Trophoblast cell (in vitro differentiated cells and primary cell): ENCODE data around the gene ESYT1.

Source experiments
- DNase-seq, 2 donors: peaks; one replicate each; pipeline ENCODE4 v3.0.0-alpha.2; 2016
- H2AFZ ChIP-seq: 2 replicates; pipeline ENCODE4 v1.6.1; 2013; ENCODE audit warnings: low read length, moderate library complexity, mild to moderate bottlenecking; ENCODE audit not compliant: insufficient read depth, poor library complexity
- H2AK5ac ChIP-seq: 2 replicates; pipeline ENCODE4 v1.6.1; 2013; ENCODE audit warnings: mild to moderate bottlenecking, low read length
- H2BK120ac ChIP-seq: 2 replicates; pipeline ENCODE4 v1.6.1; 2013; ENCODE audit warnings: low read length, mild to moderate bottlenecking, moderate library complexity; ENCODE audit not compliant: insufficient read depth, poor library complexity
- H2BK12ac ChIP-seq: 2 replicates; pipeline ENCODE4 v1.6.1; 2013; ENCODE audit warnings: mild to moderate bottlenecking, low read length, moderate library complexity
- H2BK5ac ChIP-seq: 2 replicates; pipeline ENCODE4 v1.6.1; 2013; ENCODE audit warnings: low read length, low read depth, moderate library complexity, mild to moderate bottlenecking; ENCODE audit not compliant: poor library complexity
- H3K14ac ChIP-seq: 2 replicates; pipeline ENCODE4 v1.6.1; 2013; ENCODE audit warnings: mild to moderate bottlenecking, low read length
- H3K18ac ChIP-seq: 2 replicates; pipeline ENCODE4 v1.6.1; 2013; ENCODE audit warnings: mild to moderate bottlenecking, low read length
- H3K23ac ChIP-seq: 2 replicates; pipeline ENCODE4 v1.6.1; 2013; ENCODE audit warnings: low read length
- H3K27ac ChIP-seq: 2 replicates; pipeline ENCODE4 v1.5.1; 2013; ENCODE audit warnings: low read depth, mild to moderate bottlenecking, inconsistent platforms, low read length, moderate library complexity
- H3K27me3 ChIP-seq: 2 replicates; pipeline ENCODE4 v1.6.1; 2013; ENCODE audit warnings: inconsistent platforms, mild to moderate bottlenecking, low read length, moderate library complexity; ENCODE audit not compliant: insufficient read depth
- H3K36me3 ChIP-seq, 2 experiments: 1 replicate in 1 of 2; 2 replicates in 1 of 2; pipeline ENCODE4 v1.6.1; 2013; ENCODE audit warnings: low read length in 2 of 2, mild to moderate bottlenecking in 2 of 2, moderate library complexity in 1 of 2; ENCODE audit not compliant: insufficient read depth in 2 of 2, control insufficient read depth in 1 of 2
- H3K4ac ChIP-seq: 2 replicates; pipeline ENCODE4 v1.6.1; 2013; ENCODE audit warnings: low read depth, mild to moderate bottlenecking, low read length, moderate library complexity
- H3K4me1 ChIP-seq, 2 experiments: 1 replicate in 1 of 2; 2 replicates in 1 of 2; pipeline ENCODE4 v1.6.1; 2013; ENCODE audit warnings: low read length in 2 of 2, mild to moderate bottlenecking in 2 of 2, moderate library complexity in 1 of 2; ENCODE audit not compliant: insufficient read depth in 2 of 2, control insufficient read depth in 1 of 2
- H3K4me2 ChIP-seq: 2 replicates; pipeline ENCODE4 v1.6.1; 2013; ENCODE audit warnings: inconsistent platforms, mild to moderate bottlenecking, low read length, moderate library complexity
- H3K4me3 ChIP-seq: 2 replicates; pipeline ENCODE4 v1.5.1; 2013; ENCODE audit warnings: mild to moderate bottlenecking, low read depth, low read length, inconsistent platforms
- H3K79me1 ChIP-seq: one replicate; pipeline ENCODE4 v1.6.1; 2013; ENCODE audit warnings: low read length
- H3K79me2 ChIP-seq: 2 replicates; pipeline ENCODE4 v1.6.1; 2013; ENCODE audit warnings: low read length, mild to moderate bottlenecking; ENCODE audit not compliant: control insufficient read depth, insufficient read depth, poor library complexity
- H3K9ac ChIP-seq: 2 replicates; pipeline ENCODE4 v1.6.1; 2013; ENCODE audit warnings: mild to moderate bottlenecking, low read length
- H3K9me3 ChIP-seq: 2 replicates; pipeline ENCODE4 v1.6.1; 2013; ENCODE audit warnings: low read depth, mild to moderate bottlenecking, control low read depth, inconsistent platforms, low read length; ENCODE audit not compliant: insufficient read depth
- H4K12ac ChIP-seq: 2 replicates; pipeline ENCODE4 v1.6.1; 2013; ENCODE audit warnings: low read depth, mild to moderate bottlenecking, low read length, moderate library complexity
- H4K8ac ChIP-seq: 2 replicates; pipeline ENCODE4 v1.6.1; 2013; ENCODE audit warnings: low read depth, mild to moderate bottlenecking, low read length, moderate library complexity
- H4K91ac ChIP-seq: one replicate; pipeline ENCODE4 v1.6.1; 2013; ENCODE audit warnings: low read depth, mild to moderate bottlenecking, low read length, moderate library complexity
- WGBS: extraction: QIAGEN DNeasy Blood & Tissue Kit; methylation state at CpG from one replicate; pipeline ENCODE4 v1.1.7; 2013; ENCODE audit warnings: missing lambda C conversion rate; ENCODE audit not compliant: insufficient read length, insufficient coverage; ENCODE audit errors: extremely low coverage; 5-methylcytosine and 5-hydroxymethylcytosine counted together

ESYT1 gene

GRCh38 chr12:56160894-56161689 lies 33.0 kb downstream of the ESYT1 start:
- Histone ChIP-seq H3K9me3 (peaks cover 4% of the 10 kb centered on the region), H2BK5ac (no peak overlapping the region), H3K4me2 (peak overlapping the region; percentile 83), H2BK12ac (no peak overlapping the region), H3K36me3 (peaks cover 51 to 60% of the 10 kb centered on the region in 2 experiments), H3K4me3 (peak overlapping the region; percentile 56), H3K14ac (no peak overlapping the region), H3K18ac (no peak overlapping the region), H3K4ac (peak overlapping the region; percentile 2), H3K79me1 (peaks cover 15% of the 10 kb centered on the region), H2BK120ac (no peak overlapping the region), H3K9ac (peak overlapping the region; percentile 26), H3K4me1 (peaks cover 23 to 24% of the 10 kb centered on the region in 2 experiments), H3K79me2 (peaks cover 19% of the 10 kb centered on the region), H3K23ac (peak overlapping the region; percentile 31), H4K12ac (no peak overlapping the region), H2AFZ (no peak overlapping the region), H4K8ac (no peak overlapping the region), H3K27me3 (no peaks in the 10 kb centered on the region), H3K27ac (peak overlapping the region; percentile 14), H2AK5ac (no peak overlapping the region), H4K91ac (no peak overlapping the region)
- no CpG with 5 or more reads among the region's 11 CpGs for WGBS
- no peak for DNase-seq

DNA sequence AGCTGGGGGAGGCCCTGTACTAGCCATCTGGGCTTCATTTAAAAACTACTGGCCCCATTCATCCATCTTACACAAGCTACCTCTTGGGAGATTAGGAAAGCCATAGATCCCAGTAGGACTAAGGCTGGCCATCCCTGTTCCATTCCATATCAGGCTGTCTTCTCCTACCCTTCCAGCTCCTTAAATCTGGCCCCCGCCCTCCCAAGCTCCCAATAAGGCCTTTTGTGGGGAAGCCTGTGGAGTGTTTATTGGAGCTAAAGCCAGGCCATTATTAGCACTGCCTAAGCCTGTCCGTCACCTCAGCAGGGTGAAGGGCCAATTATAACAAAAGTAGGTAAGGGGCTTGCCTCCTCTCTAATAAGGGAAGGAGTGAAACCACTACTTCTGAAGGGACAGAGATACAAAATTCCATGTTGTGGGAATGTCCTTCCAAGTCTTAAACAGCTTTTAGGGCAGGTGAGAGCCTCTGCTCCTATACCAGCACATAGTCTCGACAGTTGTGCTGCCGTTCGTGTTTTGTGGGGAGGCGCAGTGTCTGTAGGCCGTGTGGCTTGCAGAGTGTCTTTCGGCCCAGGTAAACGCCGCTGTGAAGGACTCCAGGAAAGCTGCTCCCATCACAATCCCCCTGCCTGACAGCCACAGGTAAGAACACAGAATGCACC lies 33.8 kb downstream of the ESYT1 start:
- no peaks in the 10 kb centered on the region for H3K27me3 ChIP-seq
- H3K23ac ChIP-seq, result no peak overlapping the region
- H3K79me2 ChIP-seq, result peaks cover 19% of the 10 kb centered on the region
- no peak overlapping the region for H4K8ac ChIP-seq
- no peak overlapping the region for H4K91ac ChIP-seq
- peaks cover 4% of the 10 kb centered on the region for H3K9me3 ChIP-seq
- no peak overlapping the region for H3K4me3 ChIP-seq
- H2BK5ac ChIP-seq, result no peak overlapping the region
- H2AFZ ChIP-seq, result no peak overlapping the region
- no peak overlapping the region for H3K18ac ChIP-seq
- no peak overlapping the region for H3K4ac ChIP-seq
- H3K4me2 ChIP-seq, result peak overlapping the region; percentile 83
- H4K12ac ChIP-seq, result no peak overlapping the region
- H2AK5ac ChIP-seq, result no peak overlapping the region
- H2BK12ac ChIP-seq, result no peak overlapping the region
- WGBS, result no CpG with 5 or more reads among the region's 10 CpGs
- no peak overlapping the region for H3K14ac ChIP-seq
- H3K36me3 ChIP-seq, result peaks cover 57 to 60% of the 10 kb centered on the region in 2 experiments
- DNase-seq, result peak in 1 of 2 donors; percentile 48
- no peak overlapping the region for H2BK120ac ChIP-seq
- no peak overlapping the region for H3K9ac ChIP-seq
- no peak overlapping the region for H3K27ac ChIP-seq
- H3K4me1 ChIP-seq, result peaks cover 23 to 24% of the 10 kb centered on the region in 2 experiments
- H3K79me1 ChIP-seq, result peaks cover 15% of the 10 kb centered on the region

- H2BK120ac ChIP-seq, result no peak overlapping the region
- H3K4me1 ChIP-seq, result peaks cover 18 to 20% of the 10 kb centered on the region in 2 experiments
- H3K36me3 ChIP-seq, result peaks cover 59 to 64% of the 10 kb centered on the region in 2 experiments
- peaks cover 16% of the 10 kb centered on the region for H3K79me2 ChIP-seq
- H2AFZ ChIP-seq, result no peak overlapping the region
- no peak overlapping the region for H3K27ac ChIP-seq
- H3K9ac ChIP-seq, result no peak overlapping the region
- no peak overlapping the region for H2AK5ac ChIP-seq
- H2BK5ac ChIP-seq, result no peak overlapping the region
- no peak overlapping the region for H3K4me3 ChIP-seq
- H2BK12ac ChIP-seq, result no peak overlapping the region
- no peak overlapping the region for H3K14ac ChIP-seq
- DNase-seq, result peak in 1 of 2 donors; percentile 51
- no peak overlapping the region for H3K4ac ChIP-seq
- no peak overlapping the region for H4K8ac ChIP-seq
- H3K27me3 ChIP-seq, result no peaks in the 10 kb centered on the region
- no CpG with 5 or more reads among the region's 11 CpGs for WGBS
- H3K4me2 ChIP-seq, result no peak overlapping the region
- H3K79me1 ChIP-seq, result peaks cover 11% of the 10 kb centered on the region
- no peak overlapping the region for H4K12ac ChIP-seq
- no peak overlapping the region for H3K23ac ChIP-seq
- no peak overlapping the region for H3K18ac ChIP-seq
- no peak overlapping the region for H4K91ac ChIP-seq
- peaks cover 4% of the 10 kb centered on the region for H3K9me3 ChIP-seq
Measured at GRCh38 chr12:56162468-56163290, 34.6 kb downstream of the ESYT1 start.
